Measurements from ENCODE around the gene TMSB15A.
"Not testable (repeated sequence)": the region's sequence is repeated elsewhere in the genome, so short reads cannot be mapped to it uniquely, and the experiment has no call there.

Gene TMSB15A

DNA sequence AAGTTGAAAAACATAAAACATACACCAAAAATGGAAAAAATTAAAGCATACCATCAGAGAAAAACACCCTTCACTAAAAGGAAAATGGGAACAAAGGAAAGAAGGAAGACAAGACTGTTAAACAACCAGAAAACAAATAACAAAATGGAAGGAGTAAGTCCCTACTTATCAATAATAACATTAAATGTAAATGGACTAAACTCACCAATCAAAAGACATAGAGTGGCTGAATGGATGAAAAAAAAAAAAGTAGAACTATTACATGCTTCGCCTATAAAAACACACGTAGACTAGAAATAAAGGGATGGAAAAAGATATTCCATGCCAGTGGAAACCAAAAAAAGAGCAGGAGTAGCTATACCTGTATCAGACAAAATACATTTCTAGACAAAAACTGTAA lies 19.4 kb upstream of the TMSB15A start:
- in situ Hi-C loops (cut with MboI; ENCODE audit: low pct_unique_long_range_greater_than_20kb, low sequenced_read_pairs, unreplicated experiment) = no loop called here
- no peak for DNase-seq (ENCODE audit: low spot score)
- TF ChIP-seq, protein P1, sequence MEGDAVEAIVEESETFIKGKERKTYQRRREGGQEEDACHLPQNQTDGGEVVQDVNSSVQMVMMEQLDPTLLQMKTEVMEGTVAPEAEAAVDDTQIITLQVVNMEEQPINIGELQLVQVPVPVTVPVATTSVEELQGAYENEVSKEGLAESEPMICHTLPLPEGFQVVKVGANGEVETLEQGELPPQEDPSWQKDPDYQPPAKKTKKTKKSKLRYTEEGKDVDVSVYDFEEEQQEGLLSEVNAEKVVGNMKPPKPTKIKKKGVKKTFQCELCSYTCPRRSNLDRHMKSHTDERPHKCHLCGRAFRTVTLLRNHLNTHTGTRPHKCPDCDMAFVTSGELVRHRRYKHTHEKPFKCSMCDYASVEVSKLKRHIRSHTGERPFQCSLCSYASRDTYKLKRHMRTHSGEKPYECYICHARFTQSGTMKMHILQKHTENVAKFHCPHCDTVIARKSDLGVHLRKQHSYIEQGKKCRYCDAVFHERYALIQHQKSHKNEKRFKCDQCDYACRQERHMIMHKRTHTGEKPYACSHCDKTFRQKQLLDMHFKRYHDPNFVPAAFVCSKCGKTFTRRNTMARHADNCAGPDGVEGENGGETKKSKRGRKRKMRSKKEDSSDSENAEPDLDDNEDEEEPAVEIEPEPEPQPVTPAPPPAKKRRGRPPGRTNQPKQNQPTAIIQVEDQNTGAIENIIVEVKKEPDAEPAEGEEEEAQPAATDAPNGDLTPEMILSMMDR (IDR thresholded peaks at IDR 0.05; ENCODE audit: extremely low read depth, insufficient read depth, missing control alignments) = no peak

DNA sequence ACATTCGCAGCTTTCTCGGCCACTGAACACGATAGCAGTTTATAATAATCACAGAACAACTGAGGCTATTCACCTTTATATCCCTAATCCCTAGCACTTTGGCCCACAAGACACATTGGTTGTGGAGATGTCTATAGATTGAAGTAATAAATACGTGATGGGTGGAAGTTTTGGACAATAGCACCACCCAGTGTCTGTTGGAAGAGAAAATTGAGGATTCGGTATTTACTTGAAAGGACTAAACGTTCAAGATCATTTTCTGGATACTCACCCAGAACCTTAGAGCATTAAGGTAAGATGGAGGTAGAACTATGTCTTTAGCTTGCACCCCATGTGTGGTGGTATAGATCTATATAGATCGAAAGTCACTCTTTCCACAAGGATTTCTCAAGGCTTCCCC lies 787 bp upstream of the TMSB15A start:
- TF ChIP-seq, protein P1 (IDR thresholded peaks at IDR 0.05; ENCODE audit: extremely low read depth, insufficient read depth, missing control alignments) = no peak
- in situ Hi-C loops (cut with MboI; ENCODE audit: low pct_unique_long_range_greater_than_20kb, low sequenced_read_pairs, unreplicated experiment) = no loop called here
- DNase-seq (ENCODE audit: low spot score) = no peak

DNA sequence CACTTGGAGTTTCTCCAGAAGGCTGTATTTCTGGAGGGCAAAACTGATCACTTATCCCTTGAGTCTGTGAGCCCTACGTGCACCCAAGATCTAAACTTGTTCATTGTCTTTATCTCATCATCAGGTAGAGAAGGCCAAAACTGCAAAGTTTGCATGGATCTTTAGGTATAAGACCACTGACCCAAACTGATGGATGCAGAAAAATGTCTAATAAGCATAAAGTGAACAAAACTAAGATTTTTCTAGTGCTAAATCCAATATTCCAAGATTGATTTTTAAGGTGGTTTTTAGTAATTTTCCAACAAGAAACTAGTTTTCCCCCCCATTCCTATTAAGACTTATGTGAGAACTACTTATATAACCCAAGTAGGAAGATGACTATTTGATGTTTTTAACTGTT lies 2.0 kb downstream of the TMSB15A start:
- in situ Hi-C loops (cut with MboI; ENCODE audit: low pct_unique_long_range_greater_than_20kb, low sequenced_read_pairs, unreplicated experiment) = no loop called here
- TF ChIP-seq, protein P1 (IDR thresholded peaks at IDR 0.05; ENCODE audit: extremely low read depth, insufficient read depth, missing control alignments) = no peak
- no peak for DNase-seq (ENCODE audit: low spot score)

DNA sequence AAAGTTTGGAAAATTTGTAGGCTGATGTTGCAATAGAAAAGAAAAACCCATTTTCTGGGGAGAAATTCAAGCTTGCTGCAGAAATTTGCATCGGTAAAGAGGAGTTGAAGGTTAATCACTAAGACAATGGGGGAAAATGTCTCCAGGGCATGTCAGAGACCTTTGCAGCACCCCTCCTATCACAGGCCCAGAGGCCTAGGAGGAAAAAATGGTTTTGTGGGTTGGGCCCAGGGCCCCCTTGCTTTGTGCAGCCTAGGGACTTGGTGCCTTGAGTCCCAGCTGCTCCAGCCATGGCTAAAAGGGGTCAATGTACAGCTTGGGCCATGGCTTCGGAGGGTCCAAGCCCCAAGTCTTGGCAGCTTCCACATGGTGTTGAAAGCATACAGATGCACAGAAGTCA lies 17.8 kb downstream of the TMSB15A start:
- DNase-seq (ENCODE audit: low spot score) = no peak
- in situ Hi-C loops (cut with MboI; ENCODE audit: low pct_unique_long_range_greater_than_20kb, low sequenced_read_pairs, unreplicated experiment) = no loop called here
- TF ChIP-seq, protein P1 (IDR thresholded peaks at IDR 0.05; ENCODE audit: extremely low read depth, insufficient read depth, missing control alignments) = no peak

DNA sequence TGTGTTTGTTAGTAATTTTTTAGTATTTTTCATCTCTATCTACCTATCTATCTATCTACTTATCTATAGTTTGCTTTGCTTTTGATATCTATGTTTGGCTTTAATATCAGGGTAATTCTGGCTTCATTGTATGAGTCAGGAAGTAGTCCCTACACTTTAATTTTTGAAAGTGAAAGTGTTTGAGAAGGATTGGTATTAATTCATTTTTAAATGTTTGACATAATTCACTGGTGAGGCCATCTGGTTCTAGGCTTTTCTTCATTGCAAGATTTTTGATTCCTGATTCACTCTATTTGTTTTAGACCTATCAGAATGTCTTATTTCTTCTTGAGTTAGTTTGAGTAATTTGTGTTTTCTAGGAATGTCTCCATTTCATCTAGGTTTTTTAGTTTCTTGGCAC lies 24.8 kb downstream of the TMSB15A start:
- TF ChIP-seq, protein P1 (IDR thresholded peaks at IDR 0.05; ENCODE audit: extremely low read depth, insufficient read depth, missing control alignments) = no peak
- in situ Hi-C loops (cut with MboI; ENCODE audit: low pct_unique_long_range_greater_than_20kb, low sequenced_read_pairs, unreplicated experiment) = no loop called here
- no peak for DNase-seq (ENCODE audit: low spot score)

DNA sequence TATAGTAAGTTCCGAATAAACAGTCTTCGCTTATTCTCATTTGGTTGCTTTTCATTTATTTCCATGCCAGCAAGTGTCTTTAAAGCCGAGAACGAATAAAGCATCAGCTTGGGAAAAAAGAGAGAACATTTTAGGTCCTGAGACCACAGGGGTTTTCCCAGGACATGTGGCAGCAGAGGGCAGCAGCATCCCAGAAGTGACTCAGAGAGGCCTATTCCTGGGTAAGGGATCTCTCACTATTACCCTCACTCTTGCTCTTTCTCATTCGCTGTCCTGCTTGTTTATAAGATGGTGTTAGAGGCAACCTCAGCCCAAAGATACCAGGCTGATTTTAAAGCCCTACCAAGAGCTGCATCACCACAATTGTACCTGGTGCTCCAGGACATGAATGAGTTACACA lies 37.8 kb downstream of the TMSB15A start:
- in situ Hi-C loops (cut with MboI; ENCODE audit: low pct_unique_long_range_greater_than_20kb, low sequenced_read_pairs, unreplicated experiment); DNase-seq (ENCODE audit: low spot score): not testable (repeated sequence)

DNA sequence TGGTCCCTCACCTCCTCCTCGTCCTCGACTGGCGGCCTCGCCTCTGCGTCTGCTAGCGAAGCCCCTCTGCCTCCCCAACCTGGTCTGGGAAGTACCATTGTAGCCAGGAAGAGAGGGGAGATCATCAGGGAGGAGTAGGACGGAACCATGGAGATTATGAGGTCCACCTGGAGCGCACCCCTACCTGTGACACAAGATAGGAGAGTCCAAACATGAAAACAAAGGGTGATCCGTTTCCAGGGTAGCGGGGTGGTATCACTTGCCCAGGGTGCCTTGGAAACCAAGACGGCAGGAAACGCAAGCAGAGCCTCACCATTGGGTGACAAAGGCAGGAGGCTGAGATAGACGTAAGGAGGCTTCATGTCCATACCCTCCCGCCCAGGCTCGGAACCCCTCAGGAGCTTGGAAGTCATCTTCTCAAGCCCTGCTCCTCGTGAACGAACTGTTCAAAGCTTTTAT lies 44.7 kb downstream of the TMSB15A start, which contains the start of gene TCP11X2:
Gene TCP11X2, minus strand, starts transcription at position 51 of the 459 bp plus-strand sequence.
- DNase-seq (ENCODE audit: low spot score); in situ Hi-C loops (cut with MboI; ENCODE audit: low pct_unique_long_range_greater_than_20kb, low sequenced_read_pairs, unreplicated experiment): not testable (repeated sequence)

DNA sequence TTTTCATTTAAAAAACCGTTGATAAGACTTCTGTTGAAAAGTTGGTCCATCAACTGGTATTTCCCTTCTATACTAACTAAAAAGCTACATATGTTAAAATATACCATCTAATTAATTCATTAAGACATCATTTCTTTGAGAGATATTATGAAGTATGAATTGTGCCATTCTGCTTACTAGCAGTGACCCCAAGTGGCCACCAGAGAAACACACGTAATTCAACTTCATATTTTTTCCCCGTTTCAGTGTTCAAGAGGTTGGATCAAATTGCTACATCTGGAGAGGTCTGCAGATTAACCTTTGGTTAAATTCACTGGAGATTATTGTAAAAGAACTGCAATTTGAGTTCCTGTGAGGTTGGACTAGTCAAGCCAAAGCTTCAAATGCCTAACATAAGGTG lies 46.3 kb downstream of the TMSB15A start:
- DNase-seq (ENCODE audit: low spot score); in situ Hi-C loops (cut with MboI; ENCODE audit: low pct_unique_long_range_greater_than_20kb, low sequenced_read_pairs, unreplicated experiment): not testable (repeated sequence)

Measured in GM13977 (cell line).